Subcutaneous adipose tissue (tissue), 4 donors: ENCODE data around the gene GAS5. TPM values are rescaled to one million over a fixed set of nuclear protein-coding genes. Genes with fewer than 3 reads are reported as not detected.

Experiments used
- CTCF ChIP-seq: fragments of 450-650 bp; IDR thresholded peaks from one replicate; pipeline ENCODE4 v1.5.1; 2016; ENCODE audit warnings: low read depth, mild to moderate bottlenecking, control low read depth, antibody characterized with exemption, moderate library complexity
- total RNA-seq, 4 donors: library from RNA; depleted of rRNA; stranded (reverse); fragments of >200 nt; gene quantifications; one replicate each; pipeline ENCODE4 v1.1.0, GENCODE V29; 2016

Gene GAS5
- total RNA-seq, 4 donors from 2014 or later = 330 to 419 (median 355) TPM

GRCh38 chr1:173818459-173818858 lies 49.3 kb downstream of the GAS5 start:
- no peak for TF ChIP-seq CTCF

Other genes with a start within 250 kb of the GAS5 start
- gene TEX50, start 232.7 kb downstream of the GAS5 start, total RNA-seq = not detected
- under 1 TPM in 1 of 4 donors, not detected in 3; 0.34 TPM for gene ANKRD45, start 198.1 kb downstream of the GAS5 start, total RNA-seq
- gene KLHL20, start 153.0 kb downstream of the GAS5 start, total RNA-seq = 10 to 100 TPM; 27.7 to 45.2 (median 44.4) TPM
- gene DARS2, start 43.3 kb downstream of the GAS5 start, total RNA-seq = 10 to 100 TPM; 13.3 to 21.4 (median 15.6) TPM
- gene CENPL, start 43.1 kb downstream of the GAS5 start, total RNA-seq = 1 to 10 TPM; 4.9 to 8.5 (median 6.2) TPM
- gene ZBTB37, start 391 bp upstream of the GAS5 start, total RNA-seq = 10 to 100 TPM; 15.8 to 17.6 (median 17.2) TPM
- under 1 TPM in 1 of 4 donors, not detected in 3; 0.51 TPM for gene SERPINC1, start 49.3 kb upstream of the GAS5 start, total RNA-seq
- gene RC3H1, start 154.4 kb upstream of the GAS5 start, total RNA-seq = 10 to 100 TPM; 28.0 to 35.2 (median 31.1) TPM